Tibial nerve (tissue), 4 donors: Measurements from ENCODE around the gene BDH1. TPM values are rescaled to one million over a fixed set of nuclear protein-coding genes. Genes with fewer than 3 reads are reported as not detected.

Source experiments
- DNase-seq, 2 donors: peaks; one replicate each; pipeline ENCODE4 v3.0.0-alpha.2; 2019; ENCODE audit warnings: low spot score in 2 of 2
- H3K27ac ChIP-seq, 4 donors: fragments of 200-600 bp; sonication (generic) in 3 of 4; one replicate each; pipeline ENCODE4 v1.5.1; 2017 to 2019; ENCODE audit warnings: mild to moderate bottlenecking in 1 of 4
- H3K27me3 ChIP-seq, 2 donors: fragments of 200-600 bp; sonication (generic) in 1 of 2; one replicate each; pipeline versions ENCODE4 v1.5.1 to v1.6.0; 2017 to 2019
- H3K36me3 ChIP-seq, 3 donors: fragments of 200-600 bp; sonication (generic); one replicate each; pipeline ENCODE4 v1.5.1; 2018 to 2019
- H3K4me1 ChIP-seq, 4 donors: fragments of 200-600 bp; sonication (generic) in 3 of 4; one replicate each; pipeline ENCODE4 v1.5.1; 2017 to 2019
- H3K4me3 ChIP-seq, 4 donors: fragments of 200-600 bp; sonication (generic) in 3 of 4; one replicate each; pipeline ENCODE4 v1.5.1; 2017 to 2019; ENCODE audit warnings: mild to moderate bottlenecking in 1 of 4, moderate library complexity in 1 of 4
- H3K9me3 ChIP-seq, 4 donors: fragments of 200-600 bp; sonication (generic) in 3 of 4; one replicate each; pipeline ENCODE4 v1.5.1; 2017 to 2019
- CTCF ChIP-seq, 5 experiments: fragments of 200-600 bp in 3 of 5; fragments of 450-650 bp in 2 of 5; sonication (generic) in 3 of 5; IDR thresholded peaks; one replicate each; pipeline ENCODE4 v1.5.1; 2016 to 2019; ENCODE audit warnings: antibody characterized with exemption in 5 of 5, mild to moderate bottlenecking in 3 of 5, moderate library complexity in 2 of 5
- EP300 ChIP-seq, 2 donors: sonication (generic); formaldehyde crosslinking; IDR thresholded peaks; one replicate each; pipeline ENCODE4 v1.6.1; 2017; ENCODE audit warnings: antibody characterized with exemption in 2 of 2, mild to moderate bottlenecking in 1 of 2
- POLR2A ChIP-seq, 2 donors: fragments of 450-650 bp; IDR thresholded peaks; one replicate each; pipeline ENCODE4 v1.6.1; 2017; ENCODE audit warnings: antibody characterized with exemption in 2 of 2, mild to moderate bottlenecking in 2 of 2, moderate library complexity in 2 of 2
- whole genome bisulfite sequencing, 2 donors: methylation state at CpG; one replicate each; pipeline ENCODE4 v1.1.5; 2018; 5-methylcytosine and 5-hydroxymethylcytosine counted together
- total RNA-seq, 4 donors: library from RNA; depleted of rRNA; stranded (reverse); fragments of >200 nt; gene quantifications; one replicate each; pipeline ENCODE4 v1.1.0, GENCODE V29; 2016

Gene BDH1
- total RNA-seq, 4 donors from 2014 or later: 15.1 to 24.3 (median 18.7) TPM

GRCh38 chr3:197495999-197496745 is 59.6 kb downstream of the BDH1 start:
- Histone ChIP-seq H3K9me3 (no peaks in the 10 kb centered on the region), H3K4me1 (no peaks in the 10 kb centered on the region), H3K27me3 (no peaks in the 10 kb centered on the region), H3K36me3 (no peaks in the 10 kb centered on the region), H3K27ac (peak overlapping the region in 1 of 4 donors; percentile 20), H3K4me3 (no peak overlapping the region)
- WGBS, 2 donors: 78 to 89% methylated on average over 9 of the region's 9 CpGs
- TF ChIP-seq CTCF (IDR thresholded peaks at IDR 0.05) (no peak), POLR2A (IDR thresholded peaks at IDR 0.05) (no peak), EP300 (IDR thresholded peaks at IDR 0.05) (no peak)
- DNase-seq: no peak

DNA sequence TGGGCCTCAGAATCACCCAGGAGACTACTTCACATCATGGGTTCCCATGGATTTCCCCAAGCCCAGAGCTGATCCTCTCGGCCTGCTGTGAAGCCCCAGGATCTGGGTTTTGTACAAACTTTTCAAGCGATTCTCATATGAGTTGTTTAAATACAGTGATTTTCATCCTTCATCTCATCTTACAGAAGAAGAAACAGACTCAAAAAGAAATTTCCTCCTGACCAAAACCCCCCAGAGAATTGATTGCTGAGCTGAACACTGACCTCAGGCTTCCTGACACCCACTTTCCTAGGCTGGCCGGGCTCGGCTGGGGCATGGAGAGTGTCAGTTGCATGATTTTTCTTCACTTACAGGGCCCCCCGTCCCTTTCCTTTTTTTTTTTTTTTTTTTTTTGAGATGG is 60.3 kb downstream of the BDH1 start:
- WGBS, 2 donors: 72 to 79% methylated on average over 5 of the region's 5 CpGs
- Histone ChIP-seq H3K9me3 (no peaks in the 10 kb centered on the region), H3K4me3 (no peak overlapping the region), H3K36me3 (no peaks in the 10 kb centered on the region), H3K4me1 (peaks cover 0 to 3% (median 1%) of the 10 kb centered on the region in 4 donors), H3K27me3 (no peaks in the 10 kb centered on the region), H3K27ac (no peak overlapping the region)
- DNase-seq: no peak
- no peak for TF ChIP-seq CTCF (IDR thresholded peaks at IDR 0.05)
- no peak for TF ChIP-seq EP300 (IDR thresholded peaks at IDR 0.05)
- no peak for TF ChIP-seq POLR2A (IDR thresholded peaks at IDR 0.05)

DNA sequence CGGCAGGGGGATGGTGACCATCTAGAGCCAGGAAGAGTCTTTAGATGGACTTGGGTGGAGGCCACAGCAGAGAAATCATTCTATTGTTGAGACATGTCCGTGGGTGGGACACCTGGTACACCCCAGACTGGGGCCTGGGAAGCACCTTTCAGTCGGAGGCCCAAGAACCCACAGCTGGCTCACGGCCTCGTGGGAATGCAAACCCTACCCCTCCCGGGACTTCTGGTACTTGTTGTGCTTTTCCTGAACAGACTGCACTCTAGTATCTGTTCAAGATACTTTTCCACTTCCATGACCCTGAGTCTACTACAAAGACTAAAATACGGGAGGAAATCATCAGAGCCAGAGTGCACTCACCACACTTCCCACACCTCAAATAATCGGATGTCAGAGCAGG is 60.7 kb downstream of the BDH1 start:
- Histone ChIP-seq H3K9me3 (no peaks in the 10 kb centered on the region), H3K4me1 (peaks cover 0 to 8% (median 2%) of the 10 kb centered on the region in 4 donors), H3K27ac (no peak overlapping the region), H3K4me3 (no peak overlapping the region), H3K27me3 (no peaks in the 10 kb centered on the region), H3K36me3 (no peaks in the 10 kb centered on the region)
- TF ChIP-seq CTCF (IDR thresholded peaks at IDR 0.05) (no peak), EP300 (IDR thresholded peaks at IDR 0.05) (no peak), POLR2A (IDR thresholded peaks at IDR 0.05) (no peak)
- 80 to 81% methylated on average over 8 of the region's 8 CpGs for WGBS, 2 donors
- DNase-seq: no peak

DNA sequence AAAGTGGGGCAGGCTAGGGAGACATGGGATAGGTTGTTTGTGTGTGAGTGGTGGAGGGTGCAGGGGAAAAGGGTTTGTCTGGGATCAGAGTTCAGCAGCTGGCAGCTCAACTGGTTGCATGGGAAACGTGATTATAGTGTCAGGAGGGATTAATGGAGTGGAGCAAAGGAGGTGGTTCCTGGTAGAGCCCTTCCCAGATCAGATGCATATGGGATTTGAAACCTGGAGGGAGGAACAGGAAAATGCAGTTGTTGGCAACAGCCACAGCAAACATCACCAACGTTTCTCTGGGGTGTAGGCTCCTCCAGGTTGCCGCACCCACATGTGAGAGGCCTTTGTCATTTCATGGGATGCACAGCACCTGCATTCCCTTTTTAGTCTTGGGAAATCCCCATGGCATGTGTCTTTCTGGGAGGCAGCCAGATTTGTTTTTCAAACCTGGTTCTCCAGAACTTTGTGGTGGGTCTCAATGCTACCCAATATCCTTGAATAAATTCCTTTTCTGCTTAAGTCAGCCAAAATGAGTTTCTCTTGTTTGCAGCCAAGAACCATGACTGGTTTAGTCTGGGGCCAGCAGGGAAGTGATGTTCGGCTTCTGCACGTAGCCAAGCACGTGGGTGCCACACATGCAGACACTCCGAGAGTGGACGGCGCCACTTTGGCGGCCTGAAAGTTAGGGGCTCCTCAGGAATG is 61.3 kb downstream of the BDH1 start:
- Histone ChIP-seq H3K27ac (no peak overlapping the region), H3K4me3 (no peak overlapping the region), H3K9me3 (no peaks in the 10 kb centered on the region), H3K36me3 (no peaks in the 10 kb centered on the region), H3K4me1 (peaks cover 0 to 13% (median 2%) of the 10 kb centered on the region in 4 donors), H3K27me3 (no peaks in the 10 kb centered on the region)
- no peak for DNase-seq
- no peak for TF ChIP-seq EP300 (IDR thresholded peaks at IDR 0.05)
- no peak for TF ChIP-seq POLR2A (IDR thresholded peaks at IDR 0.05)
- no peak for TF ChIP-seq CTCF (IDR thresholded peaks at IDR 0.05)
- 65 to 75% methylated on average over 10 of the region's 10 CpGs for WGBS, 2 donors

DNA sequence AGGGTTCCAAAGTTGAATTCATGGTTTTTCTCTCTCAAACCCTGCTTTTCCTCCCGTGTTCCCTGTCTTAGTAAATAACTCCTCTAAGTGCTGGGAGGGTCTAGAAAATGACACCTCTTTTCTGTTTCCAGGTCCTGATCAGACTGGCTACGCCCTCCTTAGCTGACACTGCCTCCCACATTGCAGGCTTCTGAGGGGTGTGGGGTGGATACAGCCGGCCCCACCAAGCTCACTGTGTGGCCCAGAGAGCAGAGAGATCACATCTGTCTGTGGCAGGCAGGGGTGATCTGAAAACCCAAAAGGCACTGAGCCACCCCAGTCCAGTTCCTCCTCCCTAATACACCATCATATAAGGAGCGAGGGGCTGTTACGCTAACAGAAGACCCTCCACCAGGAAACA is 62.7 kb downstream of the BDH1 start:
- H3K4me3 ChIP-seq: no peak overlapping the region
- no peaks in the 10 kb centered on the region for H3K27me3 ChIP-seq
- TF ChIP-seq CTCF (IDR thresholded peaks at IDR 0.05) (no peak), POLR2A (IDR thresholded peaks at IDR 0.05) (no peak), EP300 (IDR thresholded peaks at IDR 0.05) (no peak)
- H3K9me3 ChIP-seq: no peaks in the 10 kb centered on the region
- H3K36me3 ChIP-seq: no peaks in the 10 kb centered on the region
- no peak for DNase-seq
- WGBS, 2 donors: 70 to 81% methylated on average over 5 of the region's 5 CpGs
- peaks cover 0 to 17% (median 2%) of the 10 kb centered on the region in 4 donors for H3K4me1 ChIP-seq
- H3K27ac ChIP-seq: peak overlapping the region in 1 of 4 donors; percentile 31
